Measurements from ENCODE around the gene FILIP1L.
A peak's percentile ranks its signal among the peaks of the same experiment; 100 is the strongest.
"Not testable (repeated sequence)": the region's sequence is repeated elsewhere in the genome, so short reads cannot be mapped to it uniquely, and the experiment has no call there.

FILIP1L gene

GRCh38 chr3:99842826-99843589, 271.3 kb downstream of the FILIP1L start:
- H3K27ac Mint-ChIP-seq = no peak overlapping the region

GRCh38 chr3:99841949-99842348, 272.4 kb downstream of the FILIP1L start:
- not testable (repeated sequence) for ATAC-seq; DNase-seq; H3K27ac Mint-ChIP-seq; H3K27me3 Mint-ChIP-seq; H3K4me3 Mint-ChIP-seq; H3K36me3 Mint-ChIP-seq (ENCODE audit: low read depth); H3K9me3 Mint-ChIP-seq
- peaks cover 25% of the 10 kb centered on the region for H3K4me1 Mint-ChIP-seq

More at GRCh38 chr3:99842826-99843589, 271.3 kb downstream of the FILIP1L start:
- Mint-ChIP-seq H3K4me1 (peaks cover 25% of the 10 kb centered on the region), H3K9me3 (no peaks in the 10 kb centered on the region), H3K27me3 (no peaks in the 10 kb centered on the region), H3K36me3 (ENCODE audit: low read depth) (peaks cover 3% of the 10 kb centered on the region), H3K4me3 (no peak overlapping the region)
- DNase-seq = no peak
- no peak for ATAC-seq

- no peak overlapping the region for H3K27ac Mint-ChIP-seq
- H3K36me3 Mint-ChIP-seq (ENCODE audit: low read depth) = peaks cover 3% of the 10 kb centered on the region
These were observed 274.7 kb downstream of the FILIP1L start for GRCh38 chr3:99839613-99840012.

GRCh38 chr3:99838755-99839154, 275.5 kb downstream of the FILIP1L start:
- peaks cover 3% of the 10 kb centered on the region for H3K36me3 Mint-ChIP-seq (ENCODE audit: low read depth)
- ATAC-seq (no peak), DNase-seq (no peak)
- H3K4me1 Mint-ChIP-seq = peaks cover 2% of the 10 kb centered on the region
- H3K4me3 Mint-ChIP-seq = no peak overlapping the region
- H3K27ac Mint-ChIP-seq = no peak overlapping the region
- no peaks in the 10 kb centered on the region for H3K9me3 Mint-ChIP-seq
- H3K27me3 Mint-ChIP-seq = no peaks in the 10 kb centered on the region

More at GRCh38 chr3:99839613-99840012, 274.7 kb downstream of the FILIP1L start:
- DNase-seq (no peak), ATAC-seq (peak; percentile 66)
- Mint-ChIP-seq H3K9me3 (no peaks in the 10 kb centered on the region), H3K27me3 (no peaks in the 10 kb centered on the region), H3K4me3 (no peak overlapping the region), H3K4me1 (peaks cover 10% of the 10 kb centered on the region)

DNA sequence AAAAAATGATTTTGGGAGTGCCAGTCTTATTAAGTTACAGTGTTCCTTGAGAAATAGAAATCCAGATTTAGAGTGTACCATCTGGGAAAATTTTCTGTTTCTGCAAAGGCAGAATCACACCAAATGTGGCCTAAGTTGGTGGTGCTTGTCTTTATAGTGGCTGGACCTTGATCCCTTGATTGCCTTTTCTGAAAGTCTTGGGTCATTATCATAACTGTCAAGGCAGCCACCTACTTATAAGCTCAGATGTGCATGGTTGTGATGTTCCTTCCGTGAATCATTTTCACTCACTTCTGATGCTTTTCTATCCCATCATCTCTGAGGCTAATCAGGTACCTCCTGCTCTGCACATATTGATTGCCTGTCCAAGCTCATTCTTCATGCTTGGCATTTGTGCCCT, 276.6 kb downstream of the FILIP1L start:
- H3K27me3 Mint-ChIP-seq = no peaks in the 10 kb centered on the region
- H3K36me3 Mint-ChIP-seq (ENCODE audit: low read depth) = peaks cover 3% of the 10 kb centered on the region
- H3K4me1 Mint-ChIP-seq = peaks cover 2% of the 10 kb centered on the region
- ATAC-seq (no peak), DNase-seq (no peak)
- no peak overlapping the region for H3K27ac Mint-ChIP-seq
- no peak overlapping the region for H3K4me3 Mint-ChIP-seq
- H3K9me3 Mint-ChIP-seq = no peaks in the 10 kb centered on the region

DNA sequence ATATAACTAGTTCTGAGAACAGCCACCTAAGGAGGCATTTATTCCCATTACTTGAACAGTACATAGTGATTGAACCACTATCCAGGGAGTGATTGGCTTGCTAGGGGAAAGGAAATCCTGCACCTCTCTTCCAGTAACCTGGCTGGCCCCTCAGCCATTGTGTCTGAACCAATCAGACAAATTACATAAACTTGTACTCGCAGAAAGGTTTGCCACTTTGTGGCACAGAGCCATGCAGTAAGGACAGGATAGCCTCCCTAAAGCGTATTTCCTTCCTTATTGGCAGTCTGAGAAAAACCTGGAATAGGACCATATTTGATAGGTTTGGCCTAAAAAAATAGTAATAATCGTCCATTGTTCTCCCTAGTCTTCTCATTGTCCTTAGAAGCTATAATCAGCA, 277.6 kb downstream of the FILIP1L start:
- Mint-ChIP-seq H3K4me1 (peaks cover 4% of the 10 kb centered on the region), H3K27me3 (no peaks in the 10 kb centered on the region), H3K27ac (no peak overlapping the region), H3K9me3 (no peaks in the 10 kb centered on the region), H3K36me3 (ENCODE audit: low read depth) (peaks cover 3% of the 10 kb centered on the region), H3K4me3 (no peak overlapping the region)
- ATAC-seq (no peak), DNase-seq (no peak)

DNA sequence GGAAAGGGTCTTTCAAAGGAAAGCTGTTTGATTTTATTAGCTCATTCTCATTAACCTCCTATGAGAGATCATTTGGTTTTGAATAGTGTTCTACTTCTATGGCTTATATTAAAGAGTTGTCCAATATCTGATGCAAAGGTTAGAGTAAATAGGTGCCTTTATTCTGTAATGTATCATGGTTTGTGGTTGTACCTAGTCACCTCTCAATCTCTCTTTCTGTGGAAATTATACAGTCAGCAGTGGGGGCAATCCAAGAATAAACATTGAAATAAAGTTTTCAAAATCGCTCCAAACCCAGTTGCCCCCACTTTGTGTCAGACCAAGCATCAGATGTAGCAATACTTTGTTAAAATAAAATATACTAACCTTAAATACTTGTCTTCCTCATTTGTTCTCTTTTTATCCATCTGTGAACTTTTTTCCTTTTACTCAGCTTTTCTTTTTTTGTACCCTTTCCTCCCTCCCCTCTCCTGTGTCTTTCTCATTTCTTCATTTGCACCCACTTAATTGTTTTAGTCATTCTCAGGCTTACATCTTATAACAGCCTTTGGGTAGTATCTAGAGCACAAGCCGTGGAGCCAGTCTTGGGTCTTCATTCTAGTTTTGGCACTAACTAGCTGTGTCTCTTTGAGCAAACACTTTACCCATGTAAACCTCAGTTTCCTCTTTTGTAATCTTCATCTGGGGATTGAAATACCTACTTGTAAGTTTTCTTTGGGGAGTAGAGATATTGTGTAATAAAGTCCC, 279.9 kb downstream of the FILIP1L start:
- peaks cover 9% of the 10 kb centered on the region for H3K4me1 Mint-ChIP-seq
- no peak for DNase-seq
- H3K4me3 Mint-ChIP-seq = no peak overlapping the region
- no peaks in the 10 kb centered on the region for H3K36me3 Mint-ChIP-seq (ENCODE audit: low read depth)
- H3K27me3 Mint-ChIP-seq = no peaks in the 10 kb centered on the region
- H3K27ac Mint-ChIP-seq = no peak overlapping the region
- H3K9me3 Mint-ChIP-seq = no peaks in the 10 kb centered on the region
- ATAC-seq = peak; percentile 58

- ATAC-seq = no peak
- no peaks in the 10 kb centered on the region for H3K27me3 Mint-ChIP-seq
- no peaks in the 10 kb centered on the region for H3K9me3 Mint-ChIP-seq
- peaks cover 9% of the 10 kb centered on the region for H3K4me1 Mint-ChIP-seq
- no peak overlapping the region for H3K4me3 Mint-ChIP-seq
- no peak overlapping the region for H3K27ac Mint-ChIP-seq
- H3K36me3 Mint-ChIP-seq (ENCODE audit: low read depth) = no peaks in the 10 kb centered on the region
- DNase-seq = no peak
These were observed 280.6 kb downstream of the FILIP1L start for GRCh38 chr3:99833617-99834205.

DNA sequence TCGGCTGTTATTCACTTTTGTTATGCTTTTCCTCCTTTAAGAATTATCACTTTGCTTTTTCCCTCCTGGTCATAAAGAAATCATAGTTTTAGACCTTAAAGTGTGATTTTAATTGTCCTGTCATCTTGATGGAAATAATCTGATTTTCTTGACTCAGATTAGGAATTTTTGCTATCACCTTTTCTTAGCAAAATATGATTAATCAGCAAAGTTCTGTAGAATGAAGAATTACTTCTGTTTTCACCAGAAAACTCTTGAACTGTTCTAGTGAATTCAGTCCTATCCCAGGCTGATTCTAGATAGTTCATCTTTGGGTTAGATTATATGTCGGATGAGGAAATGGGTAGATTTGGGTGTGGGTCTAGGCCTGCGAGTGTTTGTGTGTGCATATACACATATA, 284.5 kb downstream of the FILIP1L start:
- Mint-ChIP-seq H3K27ac (no peak overlapping the region), H3K4me3 (no peak overlapping the region), H3K4me1 (peaks cover 19% of the 10 kb centered on the region), H3K9me3 (no peaks in the 10 kb centered on the region), H3K27me3 (no peaks in the 10 kb centered on the region), H3K36me3 (ENCODE audit: low read depth) (peaks cover 4% of the 10 kb centered on the region)
- ATAC-seq (no peak), DNase-seq (no peak)

DNA sequence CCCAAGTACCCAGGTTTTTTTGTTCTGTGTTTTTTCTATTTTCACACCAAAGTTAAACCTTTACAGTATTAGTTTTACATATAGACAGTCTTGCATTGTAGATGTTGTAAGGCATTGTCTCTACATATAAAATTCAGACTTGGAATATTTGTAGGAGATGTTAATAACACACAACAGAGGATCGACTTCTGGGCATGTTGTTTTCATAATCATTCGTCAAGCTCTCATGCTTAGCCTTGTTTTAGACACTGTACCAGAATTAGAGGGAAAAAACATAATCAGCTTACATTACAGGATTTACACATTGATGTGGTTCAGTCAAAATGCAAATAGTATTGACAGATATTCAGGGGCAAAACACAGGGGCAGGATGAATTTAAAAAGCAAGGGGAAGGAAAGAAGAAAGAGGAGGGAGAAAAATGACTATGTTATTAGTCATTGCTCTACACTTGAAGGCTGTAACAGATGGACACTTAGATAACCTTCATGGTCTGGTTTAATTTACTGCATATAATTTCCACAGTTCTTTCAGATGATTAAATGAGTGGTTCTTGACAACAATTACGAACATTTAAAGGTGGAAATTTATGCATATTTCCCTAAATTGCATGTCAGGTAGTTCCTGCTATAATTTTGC, 289.2 kb downstream of the FILIP1L start:
- Mint-ChIP-seq H3K4me3 (no peak overlapping the region), H3K9me3 (no peaks in the 10 kb centered on the region), H3K4me1 (peaks cover 37% of the 10 kb centered on the region), H3K36me3 (ENCODE audit: low read depth) (peaks cover 17% of the 10 kb centered on the region), H3K27me3 (no peaks in the 10 kb centered on the region), H3K27ac (no peak overlapping the region)
- DNase-seq (no peak), ATAC-seq (peak; percentile 78)

GRCh38 chr3:99823723-99824711, 290.3 kb downstream of the FILIP1L start:
- no peak for DNase-seq
- no peak overlapping the region for H3K27ac Mint-ChIP-seq
- H3K4me3 Mint-ChIP-seq = no peak overlapping the region
- peaks cover 44% of the 10 kb centered on the region for H3K4me1 Mint-ChIP-seq
- no peak for ATAC-seq
- peaks cover 24% of the 10 kb centered on the region for H3K36me3 Mint-ChIP-seq (ENCODE audit: low read depth)
- no peaks in the 10 kb centered on the region for H3K27me3 Mint-ChIP-seq
- H3K9me3 Mint-ChIP-seq = no peaks in the 10 kb centered on the region

GRCh38 chr3:99818818-99819217, 295.5 kb downstream of the FILIP1L start:
- no peak for ATAC-seq
- Mint-ChIP-seq H3K4me1 (peaks cover 54% of the 10 kb centered on the region), H3K27me3 (no peaks in the 10 kb centered on the region), H3K27ac (peak overlapping the region; percentile 99), H3K36me3 (ENCODE audit: low read depth) (peaks cover 20% of the 10 kb centered on the region), H3K9me3 (no peaks in the 10 kb centered on the region), H3K4me3 (peak overlapping the region; percentile 97)
- DNase-seq = no peak

- DNase-seq (peak; percentile 98), ATAC-seq (peak; percentile 96)
- Mint-ChIP-seq H3K27ac (peak within 1 kb of the TSS; percentile 99), H3K36me3 (ENCODE audit: low read depth) (peaks cover 16% of the 10 kb centered on the region), H3K4me1 (peaks cover 47% of the 10 kb centered on the region), H3K4me3 (peak within 1 kb of the TSS; percentile 97), H3K27me3 (no peaks in the 10 kb centered on the region), H3K9me3 (no peaks in the 10 kb centered on the region)
These were observed 296.7 kb downstream of the FILIP1L start, which contains the start of gene CMSS1 for GRCh38 chr3:99817437-99818240. Gene CMSS1, plus strand, starts transcription at chr3:99817862.
